ENCODE measurements around the gene RRH.
"Not testable (repeated sequence)": the region's sequence is repeated elsewhere in the genome, so short reads cannot be mapped to it uniquely, and the experiment has no call there.

The RRH gene

DNA sequence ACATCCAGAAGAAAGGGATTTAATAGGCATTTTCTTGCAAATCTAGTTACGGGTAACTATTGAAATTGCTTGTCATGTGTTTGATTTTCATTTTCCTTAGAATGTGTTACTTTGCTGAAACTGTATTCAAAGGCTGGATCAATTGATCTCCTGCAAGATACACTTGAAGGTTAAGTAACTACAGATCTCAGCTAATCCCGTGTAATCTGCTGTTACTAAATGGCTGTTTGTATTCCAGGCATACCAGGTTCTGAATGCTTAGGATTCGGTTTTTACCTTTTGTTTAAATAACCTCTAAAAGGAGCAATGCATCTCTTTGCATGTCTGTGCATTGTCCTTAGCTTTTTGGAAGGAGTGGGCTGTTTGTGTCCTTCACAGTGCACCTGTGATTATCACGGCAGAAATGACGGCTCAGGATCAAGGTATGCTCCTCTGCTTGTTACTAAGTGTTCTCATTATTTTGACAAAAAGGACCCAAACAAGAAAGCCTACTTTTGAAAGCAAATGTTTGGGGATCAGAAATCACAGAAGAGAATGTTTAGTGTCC is 20.2 kb downstream of the RRH start, which contains the start of gene LRIT3:
TSS of gene LRIT3 (plus strand) at position 212 of the 547 bp plus-strand sequence. CDS start at position 307, 95 bp downstream.
- TF ChIP-seq, protein P1, sequence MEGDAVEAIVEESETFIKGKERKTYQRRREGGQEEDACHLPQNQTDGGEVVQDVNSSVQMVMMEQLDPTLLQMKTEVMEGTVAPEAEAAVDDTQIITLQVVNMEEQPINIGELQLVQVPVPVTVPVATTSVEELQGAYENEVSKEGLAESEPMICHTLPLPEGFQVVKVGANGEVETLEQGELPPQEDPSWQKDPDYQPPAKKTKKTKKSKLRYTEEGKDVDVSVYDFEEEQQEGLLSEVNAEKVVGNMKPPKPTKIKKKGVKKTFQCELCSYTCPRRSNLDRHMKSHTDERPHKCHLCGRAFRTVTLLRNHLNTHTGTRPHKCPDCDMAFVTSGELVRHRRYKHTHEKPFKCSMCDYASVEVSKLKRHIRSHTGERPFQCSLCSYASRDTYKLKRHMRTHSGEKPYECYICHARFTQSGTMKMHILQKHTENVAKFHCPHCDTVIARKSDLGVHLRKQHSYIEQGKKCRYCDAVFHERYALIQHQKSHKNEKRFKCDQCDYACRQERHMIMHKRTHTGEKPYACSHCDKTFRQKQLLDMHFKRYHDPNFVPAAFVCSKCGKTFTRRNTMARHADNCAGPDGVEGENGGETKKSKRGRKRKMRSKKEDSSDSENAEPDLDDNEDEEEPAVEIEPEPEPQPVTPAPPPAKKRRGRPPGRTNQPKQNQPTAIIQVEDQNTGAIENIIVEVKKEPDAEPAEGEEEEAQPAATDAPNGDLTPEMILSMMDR (IDR thresholded peaks at IDR 0.05; ENCODE audit: insufficient read depth, low read length, poor library complexity, severe bottlenecking) = no peak
- no peak for TF ChIP-seq EZH2phosphoT487 (conservative IDR thresholded peaks at IDR 0.05; ENCODE audit: low read length)
- H3K36me3 ChIP-seq (ENCODE audit: low read length) = no peaks in the 10 kb centered on the region
- H4K20me1 ChIP-seq (ENCODE audit: low read depth, low read length) = no peaks in the 10 kb centered on the region
- no peaks in the 10 kb centered on the region for H3K27me3 ChIP-seq (ENCODE audit: low read length)
- no peak within 1 kb of the TSS for H2AFZ ChIP-seq (ENCODE audit: low read depth, low read length, severe bottlenecking)
- no peak within 1 kb of the TSS for H3K9ac ChIP-seq (ENCODE audit: low read length)
- H3K79me2 ChIP-seq (ENCODE audit: insufficient read depth, low read length) = no peaks in the 10 kb centered on the region
- no peaks in the 10 kb centered on the region for H3F3A ChIP-seq (ENCODE audit: insufficient read depth)
- H3K9me2 ChIP-seq (replicated peaks; ENCODE audit: insufficient read depth, low read length) = no peaks in the 10 kb centered on the region
- no peak within 1 kb of the TSS for H3K27ac ChIP-seq (ENCODE audit: low read depth, low read length)
- H3K9me3 ChIP-seq (ENCODE audit: insufficient read depth, low read length) = no peaks in the 10 kb centered on the region
- no peak within 1 kb of the TSS for H3K4me2 ChIP-seq (ENCODE audit: low read depth, low read length, poor library complexity, severe bottlenecking)
- no peak within 1 kb of the TSS for H3K4me3 ChIP-seq (ENCODE audit: insufficient read depth, low read length, poor library complexity, severe bottlenecking)

DNA sequence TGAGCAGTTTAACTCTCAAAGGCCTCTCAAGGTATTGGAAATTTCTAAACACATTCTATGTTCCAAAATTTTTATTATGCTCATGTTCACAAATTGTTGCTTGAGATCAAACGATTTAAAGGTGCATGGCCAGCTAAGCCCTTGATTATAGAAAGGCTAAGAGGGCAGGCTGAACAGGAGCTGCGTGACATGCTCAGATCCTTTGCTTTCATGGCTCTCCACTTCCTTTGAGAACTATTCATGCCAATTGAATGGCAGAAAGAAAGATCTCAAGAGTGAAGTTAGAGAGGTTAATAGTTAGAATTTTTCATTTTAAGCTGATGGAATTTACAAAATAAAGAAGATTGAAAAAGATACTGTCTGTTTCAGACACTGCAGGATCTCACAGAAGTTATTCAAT is 20.7 kb downstream of the RRH start:
- Histone ChIP-seq H3K4me2 (ENCODE audit: low read depth, low read length, poor library complexity, severe bottlenecking) (no peak overlapping the region), H4K20me1 (ENCODE audit: low read depth, low read length) (no peaks in the 10 kb centered on the region), H3K27me3 (ENCODE audit: low read length) (no peaks in the 10 kb centered on the region), H3K9ac (ENCODE audit: low read length) (no peak overlapping the region), H3K9me2 (replicated peaks; ENCODE audit: insufficient read depth, low read length) (no peaks in the 10 kb centered on the region), H3K27ac (ENCODE audit: low read depth, low read length) (no peak overlapping the region), H3F3A (ENCODE audit: insufficient read depth) (no peaks in the 10 kb centered on the region), H3K9me3 (ENCODE audit: insufficient read depth, low read length) (no peaks in the 10 kb centered on the region), H3K79me2 (ENCODE audit: insufficient read depth, low read length) (no peaks in the 10 kb centered on the region), H2AFZ (ENCODE audit: low read depth, low read length, severe bottlenecking) (no peak overlapping the region), H3K4me3 (ENCODE audit: insufficient read depth, low read length, poor library complexity, severe bottlenecking) (no peak overlapping the region), H3K36me3 (ENCODE audit: low read length) (no peaks in the 10 kb centered on the region)
- TF ChIP-seq, protein P1 (IDR thresholded peaks at IDR 0.05; ENCODE audit: insufficient read depth, low read length, poor library complexity, severe bottlenecking) = no peak
- TF ChIP-seq EZH2phosphoT487 (conservative IDR thresholded peaks at IDR 0.05; ENCODE audit: low read length) = no peak

DNA sequence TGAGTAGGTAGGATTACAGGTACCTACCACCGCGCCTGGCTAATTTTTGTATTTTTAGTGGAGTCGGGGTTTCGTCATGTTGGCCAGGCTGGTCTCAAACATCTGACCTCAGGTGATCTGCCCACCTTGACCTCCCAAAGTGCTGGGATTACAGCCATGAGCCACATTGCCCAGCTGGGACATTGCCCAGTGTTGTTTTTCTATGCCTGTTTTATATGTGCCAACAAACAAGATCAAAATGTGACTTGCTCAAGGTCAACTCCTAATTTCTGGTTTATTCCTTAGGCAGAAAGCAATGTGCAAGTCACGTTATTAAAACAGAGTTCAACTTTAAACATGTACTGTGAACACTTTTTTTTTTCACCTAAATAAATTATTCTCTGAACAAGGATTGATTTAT is 22.8 kb downstream of the RRH start:
- no peak overlapping the region for H2AFZ ChIP-seq (ENCODE audit: low read depth, low read length, severe bottlenecking)
- no peaks in the 10 kb centered on the region for H3K27me3 ChIP-seq (ENCODE audit: low read length)

DNA sequence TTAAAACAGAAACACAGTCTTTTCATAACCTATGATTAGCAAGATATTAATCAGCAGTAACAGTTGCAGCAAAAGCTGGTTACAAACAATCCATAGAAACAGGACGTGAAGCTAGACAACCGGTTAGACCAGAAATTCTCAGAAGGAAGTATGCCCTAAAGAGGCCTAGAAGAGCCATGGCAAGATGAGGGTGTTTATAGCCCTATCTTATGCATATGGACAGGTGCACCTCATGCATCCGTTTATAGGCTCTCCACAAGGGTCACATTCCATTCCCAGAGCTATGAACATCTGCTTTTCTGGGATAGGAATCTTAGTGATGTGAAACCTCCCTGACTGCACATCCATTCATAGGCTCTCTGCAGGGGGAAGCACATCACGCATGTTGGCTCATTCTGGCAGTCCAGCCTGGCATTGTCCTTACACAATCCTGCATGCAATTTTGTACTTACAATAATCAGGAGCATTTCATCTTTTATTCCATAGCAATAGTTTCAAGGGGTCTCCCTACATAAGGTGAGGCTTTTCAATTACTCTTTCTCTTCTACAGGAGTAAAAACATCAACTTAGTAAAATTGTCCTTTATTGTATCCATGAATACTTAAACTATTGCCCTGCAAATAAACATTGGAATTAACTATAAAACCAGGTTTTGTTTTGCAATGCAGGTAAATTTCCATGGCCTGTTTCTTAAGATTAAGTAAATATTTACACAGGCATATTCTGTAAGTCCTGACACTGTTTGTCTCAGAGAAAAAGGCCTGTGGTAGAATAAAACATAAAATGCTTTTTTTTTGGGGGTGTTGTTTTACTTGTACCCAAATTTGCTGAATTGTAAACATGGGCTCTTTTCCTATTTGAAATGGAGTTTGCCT is 31.9 kb downstream of the RRH start:
- H3F3A ChIP-seq (ENCODE audit: insufficient read depth); H3K4me3 ChIP-seq (ENCODE audit: insufficient read depth, low read length, poor library complexity, severe bottlenecking); H3K4me2 ChIP-seq (ENCODE audit: low read depth, low read length, poor library complexity, severe bottlenecking); H3K27ac ChIP-seq (ENCODE audit: low read depth, low read length); H2AFZ ChIP-seq (ENCODE audit: low read depth, low read length, severe bottlenecking); H3K9me3 ChIP-seq (ENCODE audit: insufficient read depth, low read length); H4K20me1 ChIP-seq (ENCODE audit: low read depth, low read length); H3K9me2 ChIP-seq (replicated peaks; ENCODE audit: insufficient read depth, low read length); H3K27me3 ChIP-seq (ENCODE audit: low read length); H3K79me2 ChIP-seq (ENCODE audit: insufficient read depth, low read length); H3K9ac ChIP-seq (ENCODE audit: low read length); H3K36me3 ChIP-seq (ENCODE audit: low read length): not testable (repeated sequence)

More for the DNA sequence above, 22.8 kb downstream of the RRH start:
- H3K4me2 ChIP-seq (ENCODE audit: low read depth, low read length, poor library complexity, severe bottlenecking) = no peak overlapping the region
- no peak overlapping the region for H3K9ac ChIP-seq (ENCODE audit: low read length)
- H4K20me1 ChIP-seq (ENCODE audit: low read depth, low read length) = no peaks in the 10 kb centered on the region
- H3F3A ChIP-seq (ENCODE audit: insufficient read depth) = no peaks in the 10 kb centered on the region
- H3K79me2 ChIP-seq (ENCODE audit: insufficient read depth, low read length) = no peaks in the 10 kb centered on the region
- no peaks in the 10 kb centered on the region for H3K36me3 ChIP-seq (ENCODE audit: low read length)
- H3K9me3 ChIP-seq (ENCODE audit: insufficient read depth, low read length) = no peaks in the 10 kb centered on the region
- TF ChIP-seq EZH2phosphoT487 (conservative IDR thresholded peaks at IDR 0.05; ENCODE audit: low read length) = no peak
- TF ChIP-seq, protein P1 (IDR thresholded peaks at IDR 0.05; ENCODE audit: insufficient read depth, low read length, poor library complexity, severe bottlenecking) = no peak
- H3K4me3 ChIP-seq (ENCODE audit: insufficient read depth, low read length, poor library complexity, severe bottlenecking) = no peak overlapping the region
- H3K27ac ChIP-seq (ENCODE audit: low read depth, low read length) = no peak overlapping the region
- no peaks in the 10 kb centered on the region for H3K9me2 ChIP-seq (replicated peaks; ENCODE audit: insufficient read depth, low read length)
